ENCODE results near the gene L3MBTL4.

GRCh38 chr18:6205706-6206105 is 209.0 kb downstream of the L3MBTL4 start:
- TF ChIP-seq CTCF (IDR thresholded peaks at IDR 0.05) (no peak), POLR2A (IDR thresholded peaks at IDR 0.05) (no peak)
